GM19463 (cell line): Measurements from ENCODE around the gene TMC3.
"Not testable (repeated sequence)": the region's sequence is repeated elsewhere in the genome, so short reads cannot be mapped to it uniquely, and the experiment has no call there.

ENCODE experiments used
- ATAC-seq: cut with Tn5 transposase; IDR thresholded peaks from one replicate; pipeline ENCODE4 v1.9.1; 2021; ENCODE audit warnings: mild to moderate bottlenecking, moderate library complexity; ENCODE audit not compliant: unreplicated experiment

TMC3 gene

GRCh38 chr15:81348691-81349090 is 25.3 kb downstream of the TMC3 start:
- not testable (repeated sequence) for ATAC-seq

- ATAC-seq = no peak
Measured at GRCh38 chr15:81347910-81348309, 26.1 kb downstream of the TMC3 start.

- ATAC-seq = no peak
Measured at GRCh38 chr15:81346611-81347010, 27.4 kb downstream of the TMC3 start.

GRCh38 chr15:81343371-81343770 is 30.6 kb downstream of the TMC3 start:
- ATAC-seq = no peak

- ATAC-seq = no peak
Measured at GRCh38 chr15:81341351-81341750, 32.7 kb downstream of the TMC3 start.

- ATAC-seq = no peak
Measured at GRCh38 chr15:81339851-81340250, 34.2 kb downstream of the TMC3 start.

- ATAC-seq = no peak
Measured at GRCh38 chr15:81339321-81339720, 34.7 kb downstream of the TMC3 start.

GRCh38 chr15:81338170-81339007 is 35.6 kb downstream of the TMC3 start:
- ATAC-seq = no peak

- ATAC-seq = no peak
Measured at GRCh38 chr15:81337713-81338157, 36.3 kb downstream of the TMC3 start.

GRCh38 chr15:81337241-81337640 is 36.8 kb downstream of the TMC3 start:
- no peak for ATAC-seq

GRCh38 chr15:81336568-81336967 is 37.4 kb downstream of the TMC3 start:
- no peak for ATAC-seq

GRCh38 chr15:81335631-81336030 is 38.4 kb downstream of the TMC3 start:
- ATAC-seq = no peak

GRCh38 chr15:81334768-81335435 is 39.1 kb downstream of the TMC3 start:
- ATAC-seq = no peak

GRCh38 chr15:81333363-81333762 is 40.6 kb downstream of the TMC3 start:
- no peak for ATAC-seq

- ATAC-seq = no peak
Measured at GRCh38 chr15:81332326-81332725, 41.7 kb downstream of the TMC3 start.

- ATAC-seq = no peak
Measured at GRCh38 chr15:81331600-81331999, 42.4 kb downstream of the TMC3 start.

GRCh38 chr15:81331141-81331540 is 42.9 kb downstream of the TMC3 start:
- ATAC-seq = not testable (repeated sequence)

GRCh38 chr15:81330366-81331090 is 43.5 kb downstream of the TMC3 start:
- ATAC-seq = no peak

- no peak for ATAC-seq
Measured at GRCh38 chr15:81329446-81329845, 44.6 kb downstream of the TMC3 start.

- no peak for ATAC-seq
Measured at GRCh38 chr15:81327516-81327915, 46.5 kb downstream of the TMC3 start.

GRCh38 chr15:81326466-81327212 is 47.4 kb downstream of the TMC3 start:
- no peak for ATAC-seq
